ENCODE measurements around the gene PNMA8B.

Gene PNMA8B

GRCh38 chr19:46454244-46454643 is 41.4 kb downstream of the PNMA8B start:
- no peak for DNase-seq (ENCODE audit: low read depth in 2 of 2)

DNA sequence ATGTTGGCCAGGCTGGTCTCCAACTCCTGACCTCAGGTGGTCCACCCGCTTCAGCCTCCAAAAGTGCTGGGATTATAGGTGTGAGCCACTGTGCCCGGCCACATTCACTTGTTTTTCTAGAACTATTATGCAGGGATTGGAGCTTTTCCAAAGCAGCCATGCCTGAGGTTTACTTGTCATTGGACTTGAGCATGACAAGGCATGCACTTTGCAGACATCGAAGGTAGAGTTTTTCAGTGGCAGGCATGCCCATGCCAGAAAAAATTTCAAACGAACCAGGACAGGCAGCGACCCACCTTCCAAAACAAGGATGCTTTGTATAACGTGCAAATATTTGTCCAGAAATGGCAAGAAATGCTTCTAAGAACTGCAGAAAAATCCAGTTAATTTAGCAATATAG is 42.0 kb downstream of the PNMA8B start:
- DNase-seq (ENCODE audit: low read depth in 2 of 2): no peak

- no peak for DNase-seq (ENCODE audit: low read depth in 2 of 2)
Observed at GRCh38 chr19:46452186-46452585, 43.5 kb downstream of the PNMA8B start.

- no peak for DNase-seq (ENCODE audit: low read depth in 2 of 2)
Observed at GRCh38 chr19:46451352-46451751, 44.3 kb downstream of the PNMA8B start.

DNA sequence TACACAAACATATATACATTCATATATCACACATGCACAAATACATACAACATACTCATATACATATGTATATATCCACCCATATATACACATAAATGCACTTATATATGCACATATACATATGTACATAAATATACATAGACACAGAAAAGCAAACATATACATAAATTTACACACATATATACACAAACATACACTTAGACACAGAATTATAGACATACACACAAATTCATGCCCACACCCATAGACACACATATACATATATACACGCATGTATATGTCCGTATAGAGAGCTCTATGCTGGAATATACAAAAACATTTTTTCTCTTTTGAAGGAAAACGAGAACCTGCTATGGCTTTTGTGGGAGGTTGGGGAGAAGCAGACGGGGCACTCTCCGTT is 44.9 kb downstream of the PNMA8B start:
- DNase-seq (ENCODE audit: low read depth in 2 of 2): no peak

DNA sequence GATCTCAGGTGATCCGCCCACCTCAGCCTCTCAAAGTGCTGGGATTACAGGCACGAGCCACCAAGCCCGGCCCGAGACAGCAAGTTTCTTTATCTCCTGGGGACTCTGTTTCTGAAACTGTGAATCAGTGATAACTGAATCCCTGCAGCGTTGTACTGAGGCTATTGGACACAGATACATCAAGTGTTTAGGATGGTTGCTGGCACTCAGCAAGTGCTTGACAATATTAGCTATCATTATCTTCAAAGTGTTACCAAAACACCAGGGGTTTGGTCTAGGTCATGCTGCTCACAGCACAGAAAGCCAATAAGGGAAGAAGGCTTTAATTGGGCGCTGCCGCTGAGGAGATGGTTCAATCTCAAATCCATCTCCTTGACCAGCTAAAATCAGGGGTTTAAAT is 46.4 kb downstream of the PNMA8B start:
- DNase-seq (ENCODE audit: low read depth in 2 of 2): no peak

GRCh38 chr19:46448601-46449000 is 47.1 kb downstream of the PNMA8B start:
- DNase-seq (ENCODE audit: low read depth in 2 of 2): no peak

GRCh38 chr19:46447824-46448223 is 47.8 kb downstream of the PNMA8B start:
- no peak for DNase-seq (ENCODE audit: low read depth in 2 of 2)

- DNase-seq (ENCODE audit: low read depth in 2 of 2): no peak
Observed at GRCh38 chr19:46447006-46447405, 48.7 kb downstream of the PNMA8B start.

GRCh38 chr19:46446021-46446420 is 49.6 kb downstream of the PNMA8B start:
- DNase-seq (ENCODE audit: low read depth in 2 of 2): no peak

DNA sequence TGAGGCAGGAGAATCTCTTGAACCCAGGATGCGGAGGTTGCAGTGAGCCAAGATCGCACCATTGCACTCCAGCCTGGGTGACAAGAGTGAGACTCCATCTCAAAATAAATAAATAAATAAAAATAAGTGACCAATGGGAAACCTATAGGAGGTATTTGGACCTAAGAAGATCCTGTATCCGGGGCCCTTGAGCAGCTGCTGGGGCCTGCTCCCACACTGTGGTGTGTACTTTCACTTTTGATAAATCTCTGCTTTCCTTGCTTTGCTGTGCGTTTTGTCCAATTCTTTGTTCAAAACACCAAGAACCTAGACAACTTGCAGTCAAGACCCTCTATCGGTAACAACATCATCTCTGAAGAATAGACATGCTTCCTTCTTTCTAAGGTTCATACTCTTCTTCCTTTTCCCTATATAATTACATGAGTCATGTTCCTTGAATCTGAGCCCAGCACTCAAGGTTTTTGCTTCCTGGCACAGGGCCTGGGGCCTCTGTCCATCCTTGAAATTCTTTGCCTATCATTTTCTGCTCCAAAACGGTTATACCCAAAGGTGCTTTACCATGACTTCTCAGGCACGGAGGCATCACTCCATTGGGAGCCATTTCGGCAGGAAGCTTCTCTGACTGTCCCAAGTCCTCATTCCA is 52.7 kb downstream of the PNMA8B start:
- DNase-seq (ENCODE audit: low read depth in 2 of 2): no peak

- DNase-seq (ENCODE audit: low read depth in 2 of 2): no peak
Observed at GRCh38 chr19:46441866-46442265, 53.8 kb downstream of the PNMA8B start.

Data from activated CD8-positive, alpha-beta memory T cell treated with anti-CD3 and anti-CD28 coated beads for 4 hours (primary cell).